ENCODE data around the gene ADARB1. TPM values are rescaled to one million over a fixed set of nuclear protein-coding genes. Genes with fewer than 3 reads are reported as not detected.

The ADARB1 gene
- total RNA-seq, 4 donors from 2014 or later: 18.2 to 57.6 (median 32.0) TPM

DNA sequence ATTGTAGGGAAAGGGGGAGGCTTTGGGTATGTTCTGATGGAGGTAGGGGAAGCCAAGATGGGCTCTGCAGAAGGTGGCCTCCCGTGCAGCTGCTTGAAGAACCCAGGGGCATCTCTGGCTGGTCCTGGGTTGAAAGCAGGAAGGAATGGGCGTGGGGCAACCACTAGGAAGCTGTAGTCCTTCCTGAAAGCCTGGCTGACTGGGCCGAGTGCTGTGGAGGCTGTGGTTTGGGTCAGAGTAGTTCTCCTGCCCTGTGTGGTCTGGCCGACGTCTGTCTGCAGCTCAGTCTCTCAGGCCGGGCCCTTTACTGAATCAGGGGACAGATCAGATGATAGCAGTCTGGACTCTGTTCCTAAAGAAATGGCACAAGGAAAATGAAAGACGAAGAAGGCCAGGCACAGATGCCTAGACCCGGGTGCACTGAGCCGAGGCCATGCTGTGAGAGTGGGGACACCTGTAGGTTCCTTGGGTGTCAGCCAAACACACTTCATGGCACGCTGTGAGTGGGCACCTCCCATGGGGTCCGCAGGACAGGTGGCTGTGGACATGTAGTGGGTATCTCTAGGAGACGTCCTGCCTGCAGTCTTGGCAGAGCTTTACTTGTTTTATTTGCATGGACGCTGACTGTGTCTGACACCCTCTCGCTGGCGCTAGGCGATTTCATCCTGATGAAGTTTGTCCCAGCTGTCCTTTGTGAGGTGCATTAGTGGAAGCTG, 126.4 kb downstream of the ADARB1 start:
- DNase-seq (ENCODE audit: low spot score in 2 of 2): no peak
- peaks cover 0 to 43% (median 0%) of the 10 kb centered on the region in 3 donors for H3K36me3 ChIP-seq
- 81 to 86% methylated on average over 16 of the region's 16 CpGs for WGBS, 2 donors

DNA sequence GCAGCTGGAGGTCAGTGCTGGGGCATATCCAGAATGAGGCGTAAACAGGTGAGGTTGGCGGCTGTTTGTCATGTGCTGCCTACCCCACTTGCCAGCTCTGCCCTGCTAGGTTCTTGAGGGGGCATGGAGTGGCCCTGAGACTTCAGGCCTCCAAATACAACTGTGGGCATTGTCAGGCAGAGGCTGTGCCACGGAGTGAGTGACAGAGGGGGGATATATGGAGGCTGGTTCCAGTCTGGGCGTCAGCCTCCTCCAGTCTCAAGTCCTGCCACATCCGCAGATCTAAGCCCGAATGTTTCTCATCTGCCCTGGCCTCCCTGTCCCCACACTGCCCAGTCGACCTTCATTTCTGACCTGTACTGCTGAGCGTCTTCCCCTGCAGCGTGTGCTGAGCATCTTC, 128.0 kb downstream of the ADARB1 start:
- Histone ChIP-seq H3K9me3 (no peaks in the 10 kb centered on the region), H3K36me3 (peaks cover 0 to 55% (median 0%) of the 10 kb centered on the region in 3 donors), H3K4me1 (no peaks in the 10 kb centered on the region), H3K4me3 (no peak overlapping the region), H3K27me3 (no peaks in the 10 kb centered on the region), H3K27ac (no peak overlapping the region)
- DNase-seq (ENCODE audit: low spot score in 2 of 2): no peak
- TF ChIP-seq EP300 (IDR thresholded peaks at IDR 0.05) (no peak), POLR2A (IDR thresholded peaks at IDR 0.05) (no peak)
- TF ChIP-seq, protein P1, sequence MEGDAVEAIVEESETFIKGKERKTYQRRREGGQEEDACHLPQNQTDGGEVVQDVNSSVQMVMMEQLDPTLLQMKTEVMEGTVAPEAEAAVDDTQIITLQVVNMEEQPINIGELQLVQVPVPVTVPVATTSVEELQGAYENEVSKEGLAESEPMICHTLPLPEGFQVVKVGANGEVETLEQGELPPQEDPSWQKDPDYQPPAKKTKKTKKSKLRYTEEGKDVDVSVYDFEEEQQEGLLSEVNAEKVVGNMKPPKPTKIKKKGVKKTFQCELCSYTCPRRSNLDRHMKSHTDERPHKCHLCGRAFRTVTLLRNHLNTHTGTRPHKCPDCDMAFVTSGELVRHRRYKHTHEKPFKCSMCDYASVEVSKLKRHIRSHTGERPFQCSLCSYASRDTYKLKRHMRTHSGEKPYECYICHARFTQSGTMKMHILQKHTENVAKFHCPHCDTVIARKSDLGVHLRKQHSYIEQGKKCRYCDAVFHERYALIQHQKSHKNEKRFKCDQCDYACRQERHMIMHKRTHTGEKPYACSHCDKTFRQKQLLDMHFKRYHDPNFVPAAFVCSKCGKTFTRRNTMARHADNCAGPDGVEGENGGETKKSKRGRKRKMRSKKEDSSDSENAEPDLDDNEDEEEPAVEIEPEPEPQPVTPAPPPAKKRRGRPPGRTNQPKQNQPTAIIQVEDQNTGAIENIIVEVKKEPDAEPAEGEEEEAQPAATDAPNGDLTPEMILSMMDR (IDR thresholded peaks at IDR 0.05): no peak
- WGBS, 2 donors: 88 to 90% methylated on average over 7 to 9 of the region's 9 CpGs

More for the DNA sequence above, 126.4 kb downstream of the ADARB1 start:
- Histone ChIP-seq H3K27me3 (no peaks in the 10 kb centered on the region), H3K27ac (no peak overlapping the region), H3K4me1 (no peaks in the 10 kb centered on the region), H3K9me3 (no peaks in the 10 kb centered on the region), H3K4me3 (no peak overlapping the region)
- TF ChIP-seq EP300 (IDR thresholded peaks at IDR 0.05) (no peak), POLR2A (IDR thresholded peaks at IDR 0.05) (no peak)
- TF ChIP-seq, protein P1 (IDR thresholded peaks at IDR 0.05): no peak

GRCh38 chr21:45202889-45203288, 128.5 kb downstream of the ADARB1 start:
- no peaks in the 10 kb centered on the region for H3K27me3 ChIP-seq
- H3K9me3 ChIP-seq: no peaks in the 10 kb centered on the region
- DNase-seq (ENCODE audit: low spot score in 2 of 2): no peak
- peaks cover 0 to 60% (median 0%) of the 10 kb centered on the region in 3 donors for H3K36me3 ChIP-seq
- H3K27ac ChIP-seq: no peak overlapping the region
- H3K4me3 ChIP-seq: no peak overlapping the region
- 92 to 94% methylated on average over 14 to 16 of the region's 16 CpGs for WGBS, 2 donors
- no peaks in the 10 kb centered on the region for H3K4me1 ChIP-seq
- TF ChIP-seq, protein P1 (IDR thresholded peaks at IDR 0.05): no peak
- TF ChIP-seq EP300 (IDR thresholded peaks at IDR 0.05): no peak
- no peak for TF ChIP-seq POLR2A (IDR thresholded peaks at IDR 0.05)

GRCh38 chr21:45203983-45204382, 129.6 kb downstream of the ADARB1 start:
- no peak for DNase-seq (ENCODE audit: low spot score in 2 of 2)
- no peaks in the 10 kb centered on the region for H3K9me3 ChIP-seq
- no peak overlapping the region for H3K4me3 ChIP-seq
- H3K27me3 ChIP-seq: no peaks in the 10 kb centered on the region
- no peak overlapping the region for H3K27ac ChIP-seq
- 83 to 87% methylated on average over 8 of the region's 8 CpGs for WGBS, 2 donors
- peaks cover 0 to 69% (median 0%) of the 10 kb centered on the region in 3 donors for H3K36me3 ChIP-seq
- TF ChIP-seq, protein P1 (IDR thresholded peaks at IDR 0.05): no peak
- TF ChIP-seq EP300 (IDR thresholded peaks at IDR 0.05) (no peak), POLR2A (IDR thresholded peaks at IDR 0.05) (no peak)
- H3K4me1 ChIP-seq: no peaks in the 10 kb centered on the region

DNA sequence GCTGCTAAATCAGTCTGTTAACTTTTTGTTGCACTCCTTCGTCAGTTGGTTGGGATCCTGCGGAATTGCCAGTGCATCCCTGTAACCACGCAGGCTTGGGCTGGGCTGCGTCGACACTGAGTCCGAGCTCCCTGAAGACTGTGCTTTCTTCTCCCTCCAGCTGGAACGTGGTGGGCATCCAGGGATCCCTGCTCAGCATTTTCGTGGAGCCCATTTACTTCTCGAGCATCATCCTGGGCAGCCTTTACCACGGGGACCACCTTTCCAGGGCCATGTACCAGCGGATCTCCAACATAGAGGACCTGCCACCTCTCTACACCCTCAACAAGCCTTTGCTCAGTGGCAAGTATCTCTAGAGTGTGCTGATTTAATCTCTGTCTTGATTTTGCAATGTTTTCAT, 130.0 kb downstream of the ADARB1 start:
- Histone ChIP-seq H3K36me3 (peaks cover 0 to 69% (median 0%) of the 10 kb centered on the region in 3 donors), H3K27ac (no peak overlapping the region), H3K4me3 (no peak overlapping the region), H3K4me1 (no peaks in the 10 kb centered on the region), H3K27me3 (no peaks in the 10 kb centered on the region), H3K9me3 (no peaks in the 10 kb centered on the region)
- no peak for DNase-seq (ENCODE audit: low spot score in 2 of 2)
- 88 to 94% methylated on average over 11 of the region's 11 CpGs for WGBS, 2 donors
- TF ChIP-seq POLR2A (IDR thresholded peaks at IDR 0.05) (no peak), EP300 (IDR thresholded peaks at IDR 0.05) (no peak)
- TF ChIP-seq, protein P1 (IDR thresholded peaks at IDR 0.05): no peak

All from tibial nerve (tissue), 4 donors.